K562 (cell line): ENCODE measurements around the gene HS6ST1. TPM values are rescaled to one million over a fixed set of nuclear protein-coding genes. Genes with fewer than 3 reads are reported as not detected.

Experiments
- ARID1B ChIP-seq: fragments of 450-650 bp; IDR thresholded peaks from 2 replicates; pipeline ENCODE4 v1.6.1; 2016; ENCODE audit warnings: antibody characterized with exemption, mild to moderate bottlenecking, inconsistent platforms
- HDAC8 ChIP-seq: fragments of 450-650 bp; IDR thresholded peaks from 2 replicates; pipeline ENCODE4 v1.6.1; 2016; ENCODE audit warnings: mild to moderate bottlenecking, missing genetic modification characterization, moderate library complexity, missing compliant biosample characterization
- HNRNPH1 ChIP-seq: fragments of 200-400 bp; formaldehyde crosslinking; optimal IDR thresholded peaks from 2 replicates; pipeline ENCODE3; 2017; ENCODE audit warnings: low read depth, mild to moderate bottlenecking, low read length, moderate library complexity
- MBD1 ChIP-seq: fragments of 250-450 bp; sonication (Bioruptor Pico); IDR thresholded peaks from 2 replicates; pipeline ENCODE4 v1.8.0; 2022; ENCODE audit warnings: inconsistent platforms
- MBD2 ChIP-seq: sonication (generic); IDR thresholded peaks from 2 replicates; pipeline ENCODE4 v1.6.1; 2016; ENCODE audit warnings: low read depth, borderline replicate concordance
- SRSF1 ChIP-seq: fragments of 200-400 bp; formaldehyde crosslinking; IDR thresholded peaks from 2 replicates; pipeline ENCODE4 v1.6.1; 2017; ENCODE audit warnings: mild to moderate bottlenecking, low read depth, low read length, moderate library complexity
- TGIF2 ChIP-seq: sonication (generic); formaldehyde crosslinking; IDR thresholded peaks from 2 replicates; pipeline ENCODE4 v1.8.1; 2022; ENCODE audit warnings: mild to moderate bottlenecking, missing genetic modification reagents, moderate library complexity
- ZNF134 ChIP-seq: fragments of 250-450 bp; sonication (Bioruptor Pico); conservative IDR thresholded peaks from 2 replicates; pipeline ENCODE4 v1.4.0; 2020
- ZNF253 ChIP-seq: fragments of 250-450 bp; sonication (Bioruptor Pico); conservative IDR thresholded peaks from 2 replicates; pipeline ENCODE4 v1.6.1; 2021; ENCODE audit warnings: mild to moderate bottlenecking
- ZNF408 ChIP-seq: fragments of 250-450 bp; sonication (Bioruptor Pico); IDR thresholded peaks from 2 replicates; pipeline ENCODE4 v1.4.0; 2020; ENCODE audit warnings: low read depth, mild to moderate bottlenecking, moderate library complexity
- ZNF699 ChIP-seq: fragments of 250-450 bp; sonication (Bioruptor Pico); IDR thresholded peaks from 2 replicates; pipeline ENCODE4 v1.8.0; 2021; ENCODE audit warnings: mild to moderate bottlenecking, moderate library complexity; ENCODE audit not compliant: insufficient replicate concordance
- ZSCAN32 ChIP-seq: fragments of 450-650 bp; formaldehyde crosslinking; IDR thresholded peaks from 2 replicates; pipeline ENCODE4 v1.4.0; 2020; ENCODE audit warnings: mild to moderate bottlenecking, moderate library complexity
- polyA plus RNA-seq, 8 experiments: library from polyadenylated mRNA; depleted of rRNA in 4 of 8; stranded (reverse) in 5 of 8; unstranded in 3 of 8; fragments of >200 nt; fragmentation: Nextera tagmentation in 2 of 8; fragmentation: Illumina TruSeq in 1 of 8; extraction: Ambion mirVana in 2 of 8; extraction: Trizol in 1 of 8; gene quantifications; 2 replicates each; pipeline versions ENCODE4 v1.2.1 to v1.2.3, GENCODE V29; 2011 to 2014; ENCODE audit warnings: inconsistent platforms in 1 of 8, missing spikeins in 1 of 8
- total RNA-seq, 7 experiments: library from RNA; depleted of rRNA in 6 of 7; stranded (reverse); fragments of >200 nt in 6 of 7; fragmentation: Illumina TruSeq in 2 of 7; extraction: Trizol in 2 of 7; gene quantifications; 2 replicates each; pipeline versions ENCODE4 v1.2.1 to v1.2.3, GENCODE V29; 2011 to 2021; ENCODE audit warnings: low replicate concordance in 1 of 7
- TF ChIP-seq, protein P1 (sequence below): fragments of 450-650 bp; formaldehyde crosslinking; IDR thresholded peaks from 2 replicates; pipeline ENCODE4 v1.4.0; 2020; ENCODE audit warnings: mild to moderate bottlenecking, mixed read lengths
- TF ChIP-seq, protein P2 (sequence below): fragments of 450-650 bp; IDR thresholded peaks from 2 replicates; pipeline ENCODE4 v1.6.1; 2016; ENCODE audit warnings: antibody characterized with exemption
- TF ChIP-seq, protein P3 (sequence below): fragments of 250-450 bp; sonication (Bioruptor Pico); IDR thresholded peaks from 2 replicates; pipeline ENCODE4 v1.5.0; 2020; ENCODE audit warnings: mild to moderate bottlenecking
- TF ChIP-seq, protein P4 (sequence below): fragments of 150-350 bp; conservative IDR thresholded peaks from 2 replicates; pipeline ENCODE4 v1.6.1; 2014; ENCODE audit warnings: low read length
- TF ChIP-seq, protein P5 (sequence below), 2 experiments: fragments of 250-450 bp in 1 of 2; fragments of 450-650 bp in 1 of 2; sonication (Bioruptor Pico) in 1 of 2; IDR thresholded peaks; 2 replicates each; pipeline versions ENCODE4 v1.6.1 to v1.8.0; 2016 to 2021; ENCODE audit warnings: mild to moderate bottlenecking in 2 of 2, moderate library complexity in 2 of 2, missing compliant biosample characterization in 1 of 2, missing genetic modification characterization in 1 of 2

HS6ST1 gene
- total and polyA plus RNA-seq, 9 of the 15 experiments (the other 6 are each of a cell fraction or from before 2014, with no cell fraction given) = 0.06 to 7.4 (median 3.8) TPM

DNA sequence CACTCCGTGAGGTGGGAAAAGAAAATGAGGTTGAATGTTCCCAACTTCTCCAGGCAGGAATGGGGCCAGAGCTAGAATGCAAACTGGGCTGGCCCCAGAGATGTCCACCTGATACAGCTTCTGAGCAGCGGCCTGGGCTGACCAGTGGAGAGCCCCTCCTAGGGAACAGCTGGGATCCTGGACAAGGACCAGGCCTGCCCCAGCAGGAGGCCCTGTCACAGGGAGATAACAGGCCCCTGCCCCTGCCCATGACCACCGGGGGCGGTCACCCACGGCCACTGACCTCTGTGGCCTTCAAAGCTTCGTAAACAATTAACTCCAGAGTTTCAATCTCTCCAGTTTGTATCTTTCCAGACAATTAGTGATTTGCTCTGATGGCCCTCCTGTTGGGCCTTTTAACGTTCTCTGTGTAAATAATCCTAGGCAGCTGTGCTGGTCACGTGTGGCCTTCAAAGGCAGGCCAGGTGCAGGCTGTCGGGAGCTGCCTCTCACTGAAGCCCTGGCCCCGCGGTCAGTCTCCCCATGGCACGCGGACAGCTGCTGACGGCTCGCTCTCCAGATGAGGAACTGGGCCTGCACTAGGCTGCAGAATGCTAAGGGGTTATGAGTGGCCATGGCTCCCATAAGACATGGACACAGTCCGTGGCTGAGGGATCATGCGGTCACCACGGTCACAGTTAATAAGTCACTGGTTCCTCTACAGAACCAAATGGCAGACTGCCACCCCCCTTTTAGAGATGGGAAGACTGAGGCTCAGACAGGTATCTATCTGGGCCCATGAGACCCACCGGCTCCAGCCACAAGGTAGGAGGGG, 9.2 kb downstream of the HS6ST1 start (continued):
- TF ChIP-seq, protein P1, sequence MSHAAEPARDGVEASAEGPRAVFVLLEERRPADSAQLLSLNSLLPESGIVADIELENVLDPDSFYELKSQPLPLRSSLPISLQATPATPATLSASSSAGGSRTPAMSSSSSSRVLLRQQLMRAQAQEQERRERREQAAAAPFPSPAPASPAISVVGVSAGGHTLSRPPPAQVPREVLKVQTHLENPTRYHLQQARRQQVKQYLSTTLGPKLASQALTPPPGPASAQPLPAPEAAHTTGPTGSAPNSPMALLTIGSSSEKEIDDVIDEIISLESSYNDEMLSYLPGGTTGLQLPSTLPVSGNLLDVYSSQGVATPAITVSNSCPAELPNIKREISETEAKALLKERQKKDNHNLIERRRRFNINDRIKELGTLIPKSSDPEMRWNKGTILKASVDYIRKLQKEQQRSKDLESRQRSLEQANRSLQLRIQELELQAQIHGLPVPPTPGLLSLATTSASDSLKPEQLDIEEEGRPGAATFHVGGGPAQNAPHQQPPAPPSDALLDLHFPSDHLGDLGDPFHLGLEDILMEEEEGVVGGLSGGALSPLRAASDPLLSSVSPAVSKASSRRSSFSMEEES = peak; percentile 28
- TF ChIP-seq, protein P2, sequence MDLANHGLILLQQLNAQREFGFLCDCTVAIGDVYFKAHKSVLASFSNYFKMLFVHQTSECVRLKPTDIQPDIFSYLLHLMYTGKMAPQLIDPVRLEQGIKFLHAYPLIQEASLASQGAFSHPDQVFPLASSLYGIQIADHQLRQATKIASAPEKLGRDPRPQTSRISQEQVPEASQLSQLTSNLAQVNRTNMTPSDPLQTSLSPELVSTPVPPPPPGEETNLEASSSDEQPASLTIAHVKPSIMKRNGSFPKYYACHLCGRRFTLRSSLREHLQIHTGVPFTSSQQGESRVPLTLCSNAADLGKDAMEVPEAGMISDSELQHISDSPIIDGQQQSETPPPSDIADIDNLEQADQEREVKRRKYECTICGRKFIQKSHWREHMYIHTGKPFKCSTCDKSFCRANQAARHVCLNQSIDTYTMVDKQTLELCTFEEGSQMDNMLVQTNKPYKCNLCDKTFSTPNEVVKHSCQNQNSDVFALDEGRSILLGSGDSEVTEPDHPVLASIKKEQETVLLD = no peak
- TF ChIP-seq ARID1B (peak; percentile 87), MBD1 (CRISPR knock-in tag) (no peak), HDAC8 (no peak), TGIF2 (no peak), ZNF408 (CRISPR knock-in tag) (no peak), HNRNPH1 (no peak), ZSCAN32 (CRISPR knock-in tag) (no peak), ZNF253 (CRISPR knock-in tag) (no peak), ZNF134 (no peak), ZNF699 (CRISPR knock-in tag) (no peak), MBD2 (no peak), SRSF1 (no peak)
- TF ChIP-seq, protein P3, sequence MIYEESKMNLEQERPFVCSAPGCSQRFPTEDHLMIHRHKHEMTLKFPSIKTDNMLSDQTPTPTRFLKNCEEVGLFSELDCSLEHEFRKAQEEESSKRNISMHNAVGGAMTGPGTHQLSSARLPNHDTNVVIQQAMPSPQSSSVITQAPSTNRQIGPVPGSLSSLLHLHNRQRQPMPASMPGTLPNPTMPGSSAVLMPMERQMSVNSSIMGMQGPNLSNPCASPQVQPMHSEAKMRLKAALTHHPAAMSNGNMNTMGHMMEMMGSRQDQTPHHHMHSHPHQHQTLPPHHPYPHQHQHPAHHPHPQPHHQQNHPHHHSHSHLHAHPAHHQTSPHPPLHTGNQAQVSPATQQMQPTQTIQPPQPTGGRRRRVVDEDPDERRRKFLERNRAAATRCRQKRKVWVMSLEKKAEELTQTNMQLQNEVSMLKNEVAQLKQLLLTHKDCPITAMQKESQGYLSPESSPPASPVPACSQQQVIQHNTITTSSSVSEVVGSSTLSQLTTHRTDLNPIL (CRISPR knock-in tag) = no peak
- TF ChIP-seq, protein P4, sequence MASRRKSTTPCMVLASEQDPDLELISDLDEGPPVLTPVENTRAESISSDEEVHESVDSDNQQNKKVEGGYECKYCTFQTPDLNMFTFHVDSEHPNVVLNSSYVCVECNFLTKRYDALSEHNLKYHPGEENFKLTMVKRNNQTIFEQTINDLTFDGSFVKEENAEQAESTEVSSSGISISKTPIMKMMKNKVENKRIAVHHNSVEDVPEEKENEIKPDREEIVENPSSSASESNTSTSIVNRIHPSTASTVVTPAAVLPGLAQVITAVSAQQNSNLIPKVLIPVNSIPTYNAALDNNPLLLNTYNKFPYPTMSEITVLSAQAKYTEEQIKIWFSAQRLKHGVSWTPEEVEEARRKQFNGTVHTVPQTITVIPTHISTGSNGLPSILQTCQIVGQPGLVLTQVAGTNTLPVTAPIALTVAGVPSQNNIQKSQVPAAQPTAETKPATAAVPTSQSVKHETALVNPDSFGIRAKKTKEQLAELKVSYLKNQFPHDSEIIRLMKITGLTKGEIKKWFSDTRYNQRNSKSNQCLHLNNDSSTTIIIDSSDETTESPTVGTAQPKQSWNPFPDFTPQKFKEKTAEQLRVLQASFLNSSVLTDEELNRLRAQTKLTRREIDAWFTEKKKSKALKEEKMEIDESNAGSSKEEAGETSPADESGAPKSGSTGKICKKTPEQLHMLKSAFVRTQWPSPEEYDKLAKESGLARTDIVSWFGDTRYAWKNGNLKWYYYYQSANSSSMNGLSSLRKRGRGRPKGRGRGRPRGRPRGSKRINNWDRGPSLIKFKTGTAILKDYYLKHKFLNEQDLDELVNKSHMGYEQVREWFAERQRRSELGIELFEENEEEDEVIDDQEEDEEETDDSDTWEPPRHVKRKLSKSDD = no peak
- TF ChIP-seq, protein P5, sequence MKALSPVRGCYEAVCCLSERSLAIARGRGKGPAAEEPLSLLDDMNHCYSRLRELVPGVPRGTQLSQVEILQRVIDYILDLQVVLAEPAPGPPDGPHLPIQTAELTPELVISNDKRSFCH (CRISPR knock-in tag; IDR thresholded peaks at IDR 0.05) = no peak
- TF ChIP-seq, protein P5 (tag; IDR thresholded peaks at IDR 0.05) = peak; percentile 75
